Endothelial cell of umbilical vein (primary cell): Measurements from ENCODE around the gene CAND1.

Source experiments
- MAX ChIP-seq: IDR thresholded peaks from 2 replicates; pipeline ENCODE4 v1.6.1; 2011; ENCODE audit not compliant: insufficient read depth, insufficient read length
- POLR2A ChIP-seq: IDR thresholded peaks from 2 replicates; pipeline ENCODE4 v1.6.1; 2012; ENCODE audit warnings: low read depth, mild to moderate bottlenecking, control low read depth, low read length

- TF ChIP-seq MAX (no peak), POLR2A (no peak)
Observed at GRCh38 chr12:67286257-67286656, 17.1 kb downstream of the CAND1 start.
